22Rv1 (cell line): Measurements from ENCODE around the gene TRMT5.

Source experiments
- CTCF ChIP-seq: fragments of 450-650 bp; IDR thresholded peaks from 2 replicates; pipeline ENCODE4 v1.5.1; 2017; ENCODE audit warnings: mild to moderate bottlenecking
- ZFX ChIP-seq: fragments of 450-650 bp; IDR thresholded peaks from 2 replicates; pipeline ENCODE4 v1.6.1; 2017; ENCODE audit warnings: antibody characterized with exemption, borderline replicate concordance

- TF ChIP-seq CTCF (no peak), ZFX (no peak)
Observed at GRCh38 chr14:60922050-60922449, 58.8 kb downstream of the TRMT5 start.
